Renal cortex interstitium (tissue), 11 donors: Measurements from ENCODE around the gene PCYT1A. TPM values are rescaled to one million over a fixed set of nuclear protein-coding genes. Genes with fewer than 3 reads are reported as not detected.
"Not testable (repeated sequence)": the region's sequence is repeated elsewhere in the genome, so short reads cannot be mapped to it uniquely, and the experiment has no call there.

Experiments
- DNase-seq, 11 donors: peaks; one replicate each; pipeline ENCODE4 v3.0.0-alpha.2; 2013; ENCODE audit warnings: low read depth in 9 of 11, low spot score in 4 of 11; ENCODE audit errors: extremely low read depth in 1 of 11
- polyA plus RNA-seq, 3 donors: library from polyadenylated mRNA; unstranded; fragments of 120-200 nt; gene quantifications; one replicate each; pipeline ENCODE4 v1.2.1, GENCODE V29; 2013; ENCODE audit not compliant: insufficient read length in 3 of 3

Gene PCYT1A
- polyA plus RNA-seq, 3 donors: 36.2 to 42.8 (median 37.8) TPM

DNA sequence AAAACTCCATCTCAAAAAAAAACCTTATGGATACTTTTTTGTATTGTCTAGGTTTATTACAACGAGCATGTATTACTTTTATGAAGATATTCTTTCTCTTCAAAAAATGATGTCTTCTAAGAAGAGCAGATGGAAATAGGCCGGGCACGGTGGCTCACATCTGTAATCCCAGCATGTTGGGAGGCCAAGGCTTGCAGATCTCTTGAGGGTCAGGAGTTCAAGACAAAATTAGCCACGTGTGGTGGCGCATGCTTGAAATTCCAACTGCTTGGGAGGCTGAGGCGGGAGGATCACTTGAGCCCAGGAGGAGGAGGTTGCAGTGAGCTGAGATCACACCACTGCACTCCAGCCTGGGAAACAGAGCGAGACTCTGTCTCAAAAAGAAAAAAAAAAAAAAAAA, 26.6 kb upstream of the PCYT1A start:
- not testable (repeated sequence) for DNase-seq

DNA sequence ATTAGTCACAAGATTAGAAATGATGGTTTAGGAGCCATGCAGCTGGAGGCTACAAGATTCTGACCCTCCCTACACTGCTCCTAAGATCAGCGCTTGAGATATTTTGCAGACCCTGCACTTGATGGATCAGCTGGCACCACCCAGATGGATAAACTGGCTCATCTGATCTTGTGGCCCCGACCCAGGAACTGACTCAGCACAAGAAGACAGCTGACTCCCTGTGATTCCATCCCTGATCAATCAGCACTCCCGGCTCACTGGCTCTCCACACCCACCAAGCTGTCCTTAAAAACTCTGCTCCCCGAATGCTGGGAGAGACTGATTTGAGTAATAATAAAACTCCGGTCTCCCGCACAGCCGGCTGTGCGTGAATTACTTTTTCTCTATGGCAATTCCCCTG, 15.4 kb upstream of the PCYT1A start:
- not testable (repeated sequence) for DNase-seq

DNA sequence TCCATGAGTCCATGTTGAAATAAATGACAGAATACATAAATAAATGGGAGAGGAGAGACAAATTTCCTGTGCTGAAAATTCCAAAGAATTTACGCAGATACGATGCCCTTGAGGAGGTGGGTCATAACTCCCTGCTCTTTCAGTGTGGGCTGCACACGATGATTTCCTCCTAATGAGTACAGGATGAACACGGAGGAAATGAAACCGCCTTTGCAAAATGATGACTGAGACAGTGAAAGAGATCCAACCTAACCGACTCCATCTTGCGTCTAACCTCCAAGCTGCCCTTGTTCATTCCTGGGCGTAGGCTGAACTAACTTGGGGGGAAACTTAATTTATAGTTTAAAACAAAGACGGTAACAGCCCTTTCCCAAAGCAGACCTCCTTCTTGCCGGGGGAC, 15.0 kb upstream of the PCYT1A start:
- not testable (repeated sequence) for DNase-seq

DNA sequence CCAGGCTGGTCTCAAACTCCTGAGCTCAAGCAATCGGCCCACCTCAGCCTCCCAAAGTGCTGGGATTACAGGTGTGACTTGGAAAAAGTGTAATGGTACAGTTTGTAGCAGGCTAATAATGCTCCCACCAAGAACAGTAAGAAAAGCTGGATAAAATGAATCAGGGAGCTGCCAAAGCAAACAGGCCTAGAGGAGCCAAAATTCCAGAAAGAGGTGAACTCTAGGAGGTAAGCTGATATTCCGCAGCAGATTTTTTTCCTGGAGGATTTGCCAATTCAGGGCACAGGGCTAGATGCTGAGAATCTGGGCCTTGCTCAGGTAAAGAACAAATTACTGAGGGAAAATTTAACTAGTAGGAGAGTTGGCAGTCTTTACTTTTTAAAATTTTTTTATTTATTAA, 11.0 kb upstream of the PCYT1A start:
- DNase-seq: no peak

- DNase-seq: peak in 2 of 11 donors; percentile 20 to 25
These were observed 4.9 kb upstream of the PCYT1A start for GRCh38 chr3:196292286-196292923.

DNA sequence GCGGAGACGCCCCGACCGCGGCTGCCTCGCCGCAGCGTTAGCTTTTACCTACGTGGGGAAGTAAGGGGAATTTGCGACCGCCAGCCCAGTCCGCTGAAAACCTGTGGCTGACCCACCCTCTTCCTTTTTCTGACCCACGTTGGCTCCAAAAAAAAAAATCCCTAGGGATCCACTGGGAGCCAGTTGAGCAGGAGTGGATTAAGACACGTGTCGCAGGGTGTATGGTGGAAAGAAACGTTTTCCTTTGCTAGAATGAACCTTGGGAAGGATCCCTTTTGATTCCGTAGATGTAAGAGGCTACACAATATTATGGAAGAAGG, 575 bp upstream of the PCYT1A start:
- peak in 5 of 11 donors; percentile 6 to 35 (median 22) for DNase-seq

DNA sequence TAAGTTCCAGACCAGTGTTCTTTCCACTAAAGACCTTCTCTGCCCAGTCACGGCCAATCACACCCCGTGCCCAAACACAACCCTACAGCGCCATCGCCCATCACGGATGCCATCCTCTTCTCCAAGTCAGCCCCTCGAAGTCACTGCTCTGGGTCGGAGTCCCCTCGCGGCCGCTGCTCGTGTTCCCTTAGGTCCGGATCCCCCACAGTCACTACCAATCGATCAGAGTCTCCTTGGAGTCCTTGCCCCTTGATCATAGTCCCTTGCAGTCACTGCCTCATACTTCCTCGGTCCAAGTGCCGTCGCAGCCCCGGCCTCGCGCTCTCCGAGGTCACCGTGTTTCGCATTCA, 461 bp downstream of the PCYT1A start:
- peak in 6 of 11 donors; percentile 3 to 13 (median 8) for DNase-seq

GRCh38 chr3:196284396-196284795, 3.1 kb downstream of the PCYT1A start:
- DNase-seq: no peak

DNA sequence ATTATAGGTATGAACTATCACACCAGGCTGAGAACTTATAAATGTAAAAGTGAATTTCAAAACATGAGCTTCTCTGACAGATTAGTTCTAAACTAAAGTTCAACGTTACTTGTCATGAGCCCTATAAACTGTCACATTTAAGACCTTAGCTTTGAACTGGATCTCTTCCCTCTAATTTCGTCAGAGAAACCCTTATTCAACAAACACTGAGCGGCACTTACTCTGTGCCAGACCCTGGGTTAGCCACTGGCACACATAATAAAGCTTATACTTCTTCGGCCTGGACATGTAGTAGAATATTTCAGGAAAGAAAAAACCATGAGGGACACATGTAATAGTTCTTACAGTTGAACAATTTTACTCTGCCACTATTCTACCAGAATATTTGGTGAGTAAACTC, 5.6 kb downstream of the PCYT1A start:
- no peak for DNase-seq

- DNase-seq: no peak
These were observed 6.7 kb downstream of the PCYT1A start for GRCh38 chr3:196280689-196281440.

DNA sequence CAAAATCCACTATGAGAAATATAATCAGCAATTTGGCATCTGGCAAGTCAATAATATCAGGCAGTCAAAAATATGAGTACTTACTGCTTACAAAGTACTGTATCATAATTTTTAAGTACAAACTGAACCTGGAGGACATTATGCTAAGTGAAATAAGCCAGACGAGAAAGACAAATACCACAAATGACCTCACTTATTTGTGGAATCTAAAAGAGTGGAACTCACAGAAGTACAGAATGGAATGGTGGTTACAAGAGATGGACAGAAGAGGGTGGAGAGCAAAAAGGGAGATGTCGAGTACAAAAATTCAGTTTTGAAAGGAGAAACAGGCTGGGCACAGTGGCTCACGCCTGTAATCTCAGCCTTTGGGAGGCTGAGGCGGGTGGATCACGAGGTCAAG, 12.4 kb downstream of the PCYT1A start:
- DNase-seq: no peak

DNA sequence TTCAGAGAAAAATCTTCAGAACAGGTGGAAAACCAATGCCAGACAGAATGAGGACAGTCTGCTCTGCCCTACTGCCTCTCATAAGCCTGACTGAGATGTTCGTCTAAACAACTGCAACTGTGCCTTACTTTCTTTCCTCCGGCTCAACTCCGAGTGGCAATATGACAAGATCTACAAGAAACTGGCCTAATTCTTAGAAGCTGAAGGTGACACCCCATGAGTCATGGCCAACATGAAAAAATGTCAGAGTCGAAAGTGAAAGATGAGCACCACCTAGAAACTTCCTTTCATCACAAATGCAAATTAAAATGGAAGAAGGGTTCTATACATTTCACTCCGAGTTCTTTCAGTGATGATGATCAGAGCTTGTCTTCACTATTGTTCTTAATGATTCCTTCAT, 12.9 kb downstream of the PCYT1A start:
- DNase-seq: no peak

DNA sequence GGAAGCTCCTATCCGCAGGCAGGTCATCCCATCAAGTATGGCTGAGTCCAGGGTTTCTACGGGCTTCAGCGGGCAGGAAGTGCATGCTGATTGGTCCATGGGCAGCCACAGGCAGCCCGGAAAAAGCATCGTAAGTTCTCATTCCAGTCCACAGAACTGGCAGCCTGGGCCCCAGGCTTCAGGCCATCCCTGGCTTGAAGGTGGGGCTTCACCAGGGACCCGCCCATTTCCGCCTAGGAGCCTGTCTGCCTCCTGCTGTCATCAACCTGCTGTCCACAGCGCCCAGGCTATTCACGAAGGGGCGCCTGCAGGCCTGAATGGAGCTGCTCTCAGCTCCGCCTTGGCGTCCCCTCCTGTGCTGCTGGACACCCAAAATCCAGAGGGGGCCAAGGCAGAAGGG, 13.9 kb downstream of the PCYT1A start:
- no peak for DNase-seq

DNA sequence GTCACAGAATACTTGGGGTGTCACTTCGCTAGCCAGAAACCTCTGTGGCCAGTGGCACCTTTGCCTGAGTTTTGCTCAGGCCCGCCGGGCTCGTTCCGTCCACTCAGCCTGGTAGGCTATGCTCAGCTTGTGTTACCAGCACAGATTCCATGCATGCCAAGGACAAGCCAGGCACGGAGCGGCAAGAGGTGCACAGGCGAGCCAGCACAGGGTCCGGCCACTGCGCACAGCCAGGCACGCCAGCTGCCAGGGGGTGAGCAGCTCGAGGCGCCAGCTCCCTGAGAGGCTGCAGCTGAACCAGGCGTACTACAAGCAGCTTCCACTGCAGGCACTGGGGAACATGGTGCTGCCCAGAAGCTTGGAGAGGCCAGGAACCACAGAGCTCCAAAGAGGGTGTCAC, 14.7 kb downstream of the PCYT1A start:
- DNase-seq: no peak

DNA sequence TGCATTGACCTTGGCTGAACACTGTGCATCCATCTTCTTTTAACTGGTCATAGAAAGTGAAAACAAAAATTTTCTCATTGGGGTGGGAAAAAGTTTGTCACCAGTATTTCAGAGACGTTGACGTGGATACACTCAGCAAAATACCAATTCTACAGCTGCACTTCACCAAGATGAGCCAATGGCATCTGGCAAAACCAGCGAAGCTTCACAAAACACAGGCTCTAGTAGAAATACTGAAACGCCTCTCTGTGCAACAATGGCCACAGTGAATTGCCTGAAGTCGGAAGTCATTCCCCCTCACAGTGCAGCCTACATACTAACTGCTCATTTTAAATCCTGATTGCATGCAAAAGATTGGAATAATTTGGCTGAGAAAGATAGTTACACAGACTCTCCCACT, 17.0 kb downstream of the PCYT1A start:
- no peak for DNase-seq

DNA sequence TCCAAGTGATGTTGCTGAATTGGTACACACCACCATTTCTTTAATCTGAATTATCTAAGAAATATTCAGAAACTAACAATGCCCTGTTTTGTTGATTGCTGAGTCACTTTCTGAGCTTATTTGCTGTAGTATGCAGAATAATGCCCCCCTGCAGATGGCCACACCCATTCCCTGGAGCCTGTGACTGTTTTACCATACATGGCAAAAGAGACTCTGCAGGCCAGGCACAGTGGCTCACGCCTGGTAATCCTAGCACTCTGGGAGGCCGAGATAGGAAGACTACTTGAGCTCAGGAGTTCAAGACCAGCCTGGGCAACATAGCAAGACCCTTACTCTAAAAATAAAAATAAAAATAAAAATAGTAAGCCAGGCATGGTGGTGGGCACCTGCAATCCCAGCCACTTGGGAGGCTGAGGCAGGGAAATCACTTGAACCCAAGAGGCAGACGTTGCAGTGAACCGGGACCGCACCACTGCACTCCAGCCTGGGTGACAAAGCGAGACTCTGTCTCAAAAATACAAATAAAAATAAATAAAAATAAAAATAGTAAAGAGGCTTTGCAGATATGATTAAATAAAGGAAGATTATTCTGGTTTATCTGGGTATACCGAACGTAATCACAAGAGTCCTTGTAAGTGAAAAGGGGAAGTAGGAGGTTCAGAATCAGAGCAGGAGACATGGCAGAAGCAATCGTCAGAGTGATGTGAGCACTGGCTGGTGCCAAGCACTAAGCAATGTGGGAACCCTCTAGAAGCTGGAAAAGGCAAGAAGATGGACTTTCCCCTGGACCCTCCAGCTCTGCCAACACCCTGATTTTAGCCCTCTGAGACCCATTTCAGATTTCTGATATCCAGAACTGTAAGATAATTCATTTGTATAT, 19.0 kb downstream of the PCYT1A start:
- DNase-seq: no peak

DNA sequence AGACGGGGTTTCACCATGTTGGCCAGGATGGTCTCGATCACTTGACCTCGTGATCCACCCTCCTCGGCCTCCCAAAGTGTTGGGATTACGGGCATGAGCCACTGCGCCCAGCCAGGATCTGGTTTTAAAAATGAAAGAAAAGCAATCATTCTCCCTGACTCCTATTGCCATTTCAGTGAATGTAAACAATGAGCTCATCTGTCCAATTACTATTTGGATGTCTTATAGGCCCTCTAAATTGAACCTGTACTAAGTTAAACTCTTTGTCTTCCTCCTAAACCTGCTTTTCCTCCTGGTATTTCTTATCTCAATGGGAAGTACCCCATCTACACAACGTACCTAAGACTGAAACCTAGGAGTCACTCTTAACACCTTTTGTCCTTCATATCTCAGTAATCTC, 23.7 kb downstream of the PCYT1A start:
- DNase-seq: no peak

DNA sequence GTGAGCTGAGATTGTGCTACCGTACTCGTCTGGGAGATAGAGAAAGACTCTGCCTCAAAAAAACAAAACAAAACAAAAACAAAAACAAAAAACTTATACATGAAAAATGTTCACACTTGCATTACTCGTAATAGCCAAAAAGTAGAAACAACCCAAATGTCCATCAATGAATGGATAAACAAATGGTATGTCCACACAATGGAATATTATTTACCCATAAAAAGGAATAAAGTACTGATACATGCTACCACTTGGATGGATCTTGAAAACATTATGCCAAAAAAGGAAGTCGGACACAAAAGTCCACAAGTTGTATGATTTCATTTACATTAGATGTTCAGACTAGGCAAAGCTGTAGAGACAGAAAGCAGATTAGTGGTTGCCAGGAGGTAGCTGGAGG, 26.7 kb downstream of the PCYT1A start:
- no peak for DNase-seq

DNA sequence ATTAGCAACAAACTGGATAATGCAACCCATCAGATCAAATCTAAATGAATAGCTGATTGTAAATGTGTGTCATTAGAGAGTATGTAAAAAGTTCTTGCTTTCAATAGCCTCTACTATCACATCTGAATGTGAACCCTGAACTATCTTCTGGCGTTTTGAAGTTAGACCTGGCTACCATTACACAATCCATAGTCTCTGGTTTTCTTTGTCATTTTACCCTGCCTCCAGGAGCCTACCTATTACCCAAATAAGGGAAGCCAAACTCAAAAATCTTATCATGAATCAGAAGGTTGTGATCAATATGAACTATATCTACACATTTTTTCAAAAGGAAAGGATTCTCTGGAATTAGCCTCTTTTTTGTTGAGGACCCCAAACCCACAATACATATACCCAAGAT, 31.8 kb downstream of the PCYT1A start:
- no peak for DNase-seq
